GM21619 (cell line): Measurements from ENCODE around the gene HTR4.
"Not testable (repeated sequence)": the region's sequence is repeated elsewhere in the genome, so short reads cannot be mapped to it uniquely, and the experiment has no call there.

Source experiments
- ATAC-seq: cut with Tn5 transposase; IDR thresholded peaks from one replicate; pipeline ENCODE4 v1.9.1; 2021; ENCODE audit not compliant: unreplicated experiment

The HTR4 gene

GRCh38 chr5:148541054-148541835 lies 113.1 kb downstream of the HTR4 start:
- no peak for ATAC-seq

GRCh38 chr5:148540647-148541046 lies 113.7 kb downstream of the HTR4 start:
- no peak for ATAC-seq

GRCh38 chr5:148539851-148540250 lies 114.5 kb downstream of the HTR4 start:
- no peak for ATAC-seq

- ATAC-seq: no peak
Measured at GRCh38 chr5:148535190-148535589, 119.1 kb downstream of the HTR4 start.

DNA sequence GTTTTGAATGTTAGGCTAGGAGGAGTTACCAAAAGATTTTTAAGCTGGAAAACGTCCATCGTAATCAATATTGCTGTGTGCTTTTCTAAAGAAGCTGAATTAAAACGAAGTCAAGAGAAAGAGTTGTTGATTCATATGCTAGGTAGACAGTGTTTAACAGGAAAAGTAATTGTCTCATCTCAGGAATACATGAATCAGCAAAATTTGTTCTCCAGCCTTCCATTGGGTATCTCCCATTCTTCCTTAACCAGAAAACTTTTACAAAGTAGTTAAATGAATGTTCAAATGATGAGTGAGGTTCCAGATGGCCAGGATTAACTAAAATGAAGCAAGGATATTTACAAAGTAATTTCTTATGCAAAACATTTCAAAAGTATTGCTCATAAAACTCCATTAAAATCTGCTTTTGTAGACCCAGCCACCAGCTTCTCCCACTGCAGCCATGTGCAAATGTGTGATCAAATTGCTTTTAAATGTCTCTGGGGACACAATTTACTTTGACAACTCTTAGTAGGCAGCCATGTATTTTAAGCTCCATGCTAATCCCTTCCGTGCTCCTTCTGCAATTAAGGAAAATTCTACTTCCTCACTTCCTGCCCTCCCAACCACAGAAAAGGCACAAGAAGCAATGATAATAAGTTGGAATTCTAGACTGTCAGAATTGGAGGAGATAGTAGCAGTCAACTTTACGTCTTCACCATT lies 121.2 kb downstream of the HTR4 start:
- no peak for ATAC-seq

- ATAC-seq: not testable (repeated sequence)
Measured at GRCh38 chr5:148529450-148529849, 124.9 kb downstream of the HTR4 start.

DNA sequence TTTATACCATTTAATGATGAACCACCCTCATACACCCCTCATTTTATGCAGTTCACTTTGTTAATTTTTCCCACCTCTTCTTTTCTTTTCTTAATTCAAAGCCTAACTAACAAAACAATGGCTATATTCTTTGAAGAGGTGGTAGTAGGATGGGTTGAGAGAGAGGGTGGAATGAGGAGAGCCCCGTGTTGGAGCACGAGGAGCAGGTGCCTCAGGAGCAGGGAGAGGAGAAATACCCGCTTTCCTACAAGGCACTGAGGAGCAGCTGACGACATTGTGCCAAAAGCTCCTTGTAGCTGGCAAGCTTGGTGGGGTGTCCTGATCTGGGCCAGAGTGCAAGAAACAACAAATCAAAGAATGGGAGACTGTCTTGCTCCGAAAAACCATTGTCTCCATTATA lies 129.6 kb downstream of the HTR4 start:
- no peak for ATAC-seq

GRCh38 chr5:148523139-148523538 lies 131.2 kb downstream of the HTR4 start:
- ATAC-seq: no peak

- ATAC-seq: no peak
Measured at GRCh38 chr5:148515460-148515859, 138.9 kb downstream of the HTR4 start.

- no peak for ATAC-seq
Measured at GRCh38 chr5:148514344-148514743, 140.0 kb downstream of the HTR4 start.

- ATAC-seq: no peak
Measured at GRCh38 chr5:148512498-148512897, 141.8 kb downstream of the HTR4 start.

GRCh38 chr5:148511810-148512347 lies 142.4 kb downstream of the HTR4 start:
- peak; percentile 98 for ATAC-seq

- ATAC-seq: no peak
Measured at GRCh38 chr5:148509893-148510292, 144.4 kb downstream of the HTR4 start.

DNA sequence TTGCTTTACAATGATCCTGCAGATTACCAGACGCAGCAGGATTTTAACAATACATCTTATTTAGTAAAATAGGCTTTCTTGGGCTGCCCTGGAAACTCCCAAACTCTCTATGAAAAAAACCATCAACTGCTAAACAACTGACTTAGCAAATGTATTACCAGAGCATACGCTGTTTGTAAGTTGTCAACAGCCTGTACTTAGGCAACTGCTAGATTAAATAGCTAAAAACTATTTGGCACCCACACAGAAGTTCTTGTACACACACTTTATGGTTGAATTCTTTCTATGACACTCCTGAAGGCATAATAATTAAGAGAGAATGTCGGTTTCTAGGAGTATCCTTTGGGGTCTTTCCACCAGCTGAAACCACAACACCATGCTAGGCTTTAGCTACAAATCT lies 146.7 kb downstream of the HTR4 start:
- ATAC-seq: no peak

DNA sequence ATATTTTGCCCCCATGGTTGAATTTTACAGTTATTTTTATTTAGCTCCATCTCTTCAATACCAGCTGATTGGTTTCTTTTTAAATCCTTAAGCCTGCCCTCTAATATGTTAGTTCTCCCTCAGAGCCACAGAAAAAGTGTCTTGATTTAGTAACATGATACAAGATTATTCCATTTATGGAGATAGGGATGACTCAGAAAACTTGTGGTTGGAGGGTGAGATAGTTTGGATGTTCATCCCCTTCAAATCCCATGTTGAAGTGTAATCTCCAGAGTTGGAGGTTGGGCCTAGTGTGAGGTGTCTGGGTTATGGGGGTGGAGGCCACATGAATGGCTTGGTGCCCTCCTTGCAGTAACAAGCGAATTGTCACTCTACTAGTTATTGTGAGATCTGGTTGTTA lies 154.9 kb downstream of the HTR4 start:
- no peak for ATAC-seq

DNA sequence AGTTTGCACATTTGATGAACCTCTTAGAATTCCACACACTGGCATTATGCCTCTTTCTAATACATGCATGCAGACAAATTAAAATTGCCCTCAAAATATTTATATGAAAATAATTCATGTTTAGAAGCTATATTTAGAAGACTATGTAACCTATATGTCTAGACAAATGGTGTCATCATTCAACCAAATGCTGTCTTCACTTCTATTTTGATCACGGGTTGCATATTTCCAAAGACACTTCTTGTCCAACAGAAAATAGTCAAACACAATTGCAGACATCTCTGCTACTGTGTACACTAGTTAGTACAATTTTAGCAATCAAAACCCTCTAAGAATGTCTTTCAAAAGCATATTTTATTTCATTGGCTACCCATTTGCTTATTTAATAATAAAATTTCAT lies 156.6 kb downstream of the HTR4 start:
- no peak for ATAC-seq

GRCh38 chr5:148492351-148492750 lies 162.0 kb downstream of the HTR4 start:
- no peak for ATAC-seq

DNA sequence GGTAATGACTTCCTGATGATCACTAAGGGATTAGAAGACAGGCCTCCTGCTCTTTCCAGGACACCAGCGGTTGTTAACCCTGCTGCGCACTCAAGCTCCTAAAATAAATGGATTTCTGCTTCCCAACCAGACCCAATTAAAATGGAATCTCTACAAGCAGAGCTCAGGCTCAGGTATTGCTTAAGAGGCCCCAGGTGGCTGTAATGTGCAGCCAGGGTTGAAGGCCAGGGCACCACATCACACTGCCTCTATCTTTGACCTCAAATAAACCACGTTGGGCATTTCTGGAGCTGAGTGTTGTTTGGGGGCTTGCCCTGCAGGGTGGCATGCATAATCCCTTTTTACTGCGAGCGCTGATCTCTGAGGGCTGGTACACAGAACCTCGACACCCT lies 162.5 kb downstream of the HTR4 start:
- no peak for ATAC-seq

GRCh38 chr5:148491015-148491792 lies 163.1 kb downstream of the HTR4 start:
- no peak for ATAC-seq

- ATAC-seq: no peak
Measured at GRCh38 chr5:148488757-148489156, 165.6 kb downstream of the HTR4 start.

DNA sequence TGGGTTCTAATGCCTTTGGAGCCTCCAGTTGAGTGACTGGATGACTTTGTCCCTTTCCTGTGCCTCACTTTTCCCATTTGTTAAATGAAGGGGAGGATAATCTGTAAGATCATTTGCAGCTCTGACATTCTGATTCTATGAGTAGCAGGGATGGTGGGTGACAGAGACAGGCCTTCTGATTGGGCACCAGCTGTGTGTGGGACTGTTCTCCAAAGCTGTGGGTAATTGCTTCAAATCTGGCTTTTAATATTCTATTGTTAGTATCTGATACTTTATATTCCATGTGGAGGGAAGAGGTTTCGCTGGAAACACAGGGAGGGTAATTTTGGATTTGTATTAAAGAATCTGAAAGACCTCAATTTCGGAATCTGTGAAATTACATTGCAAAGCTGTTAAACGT lies 167.9 kb downstream of the HTR4 start:
- no peak for ATAC-seq

- ATAC-seq: no peak
Measured at GRCh38 chr5:148484651-148485050, 169.7 kb downstream of the HTR4 start.
